HCT116 (cell line): ENCODE data around the gene GRK6. TPM values are rescaled to one million over a fixed set of nuclear protein-coding genes. Genes with fewer than 3 reads are reported as not detected.

Experiments
- ATAC-seq: fragments of 200-7000 bp; cut with Tn5 transposase; 2 replicates; pipeline ENCODE4 v1.9.1; 2020; ENCODE audit warnings: mild to moderate bottlenecking, moderate library complexity
- BruUV-seq: library from RNA; stranded (reverse); fragments of 400-500 nt; replicated peaks from 2 replicates; lab custom pipeline; 2021; lab: Mats Ljungman, UMichigan
- CTCF ChIA-PET: fragments of 300-600 bp; sonication (Branson Sonifier 250); formaldehyde crosslinking; loops from one replicate; lab custom pipeline; 2021; ENCODE audit warnings: antibody characterized with exemption; lab: Charles Lee
- POLR2A ChIA-PET: fragments of 300-600, 350-600 bp; sonication (Branson Sonifier 250); formaldehyde crosslinking; loops from one replicate; lab custom pipeline; 2021; ENCODE audit warnings: antibody characterized with exemption; lab: Charles Lee
- RAD21 ChIA-PET, 2 experiments: fragments of 300-600 bp; sonication (Branson Sonifier 250); formaldehyde crosslinking; loops; one replicate each; lab custom pipeline; 2023; ENCODE audit warnings: low total read pairs in 2 of 2; ENCODE audit not compliant: uncharacterized antibody in 2 of 2, unreplicated experiment in 2 of 2, low non-redundant PET in 1 of 2; lab: Charles Lee
- DNase-seq: peaks from one replicate; pipeline ENCODE4 v3.0.0-alpha.2; 2010; ENCODE audit warnings: low read depth, low spot score
- H2AFZ ChIP-seq: fragments of 200-600 bp; shearing (Covaris generic), sonication (generic); 2 replicates; pipeline ENCODE4 v1.6.1; 2017; ENCODE audit warnings: low read depth, mixed run types, mixed read lengths, antibody characterized with exemption, low read length; ENCODE audit not compliant: poor library complexity, severe bottlenecking
- H3K27ac ChIP-seq: 2 replicates; pipeline ENCODE4 v1.5.1; 2012; ENCODE audit warnings: low read depth, low read length
- H3K27me3 ChIP-seq: fragments of 200-600 bp; sonication (generic); 2 replicates; pipeline ENCODE4 v1.6.1; 2016; ENCODE audit warnings: mixed run types, low read length, mixed read lengths; ENCODE audit not compliant: insufficient read depth
- H3K36me3 ChIP-seq, 2 experiments: fragments of 200-500 bp in 1 of 2; fragments of 200-600 bp in 1 of 2; sonication (Bioruptor generic) in 1 of 2; sonication (generic) in 1 of 2; 2 replicates each; pipeline versions ENCODE4 v1.5.1 to v1.6.1; 2014 to 2016; ENCODE audit warnings: low read length in 2 of 2, inconsistent platforms in 1 of 2, mixed read lengths in 1 of 2, mixed run types in 1 of 2; ENCODE audit not compliant: insufficient read depth in 2 of 2, control insufficient read depth in 1 of 2
- H3K4me1 ChIP-seq, 2 experiments: fragments of 200-600 bp in 1 of 2; sonication (generic) in 1 of 2; 2 replicates each; pipeline versions ENCODE4 v1.5.1 to v1.6.1; 2012 to 2017; ENCODE audit warnings: low read length in 2 of 2, inconsistent platforms in 1 of 2, mild to moderate bottlenecking in 1 of 2, mixed read lengths in 1 of 2, mixed run types in 1 of 2, moderate library complexity in 1 of 2; ENCODE audit not compliant: insufficient read depth in 2 of 2, control insufficient read depth in 1 of 2
- H3K4me2 ChIP-seq: fragments of 200-600 bp; sonication (generic); 2 replicates; pipeline ENCODE4 v1.6.1; 2017; ENCODE audit warnings: mixed run types, low read length, mixed read lengths
- H3K4me3 ChIP-seq, 2 experiments: fragments of 200-600 bp in 1 of 2; sonication (generic) in 1 of 2; replicated peaks in 1 of 2; 2 replicates each; pipeline ENCODE4 v1.5.1; 2011 to 2016; ENCODE audit warnings: low read length in 2 of 2, control low read depth in 1 of 2, low read depth in 1 of 2, mild to moderate bottlenecking in 1 of 2, mixed read lengths in 1 of 2, mixed run types in 1 of 2
- H3K79me2 ChIP-seq: fragments of 200-600 bp; sonication (generic); 2 replicates; pipeline ENCODE4 v1.6.1; 2017; ENCODE audit warnings: mild to moderate bottlenecking, mixed run types, low read length, moderate library complexity, mixed read lengths; ENCODE audit not compliant: insufficient read depth
- H3K9ac ChIP-seq: fragments of 200-600 bp; sonication (generic); 2 replicates; pipeline ENCODE4 v1.6.1; 2016; ENCODE audit warnings: low read length, mixed read lengths
- H3K9me2 ChIP-seq: fragments of 200-600 bp; sonication (generic), shearing (Covaris generic); 2 replicates; pipeline ENCODE4 v1.6.1; 2017; ENCODE audit warnings: mixed run types, mild to moderate bottlenecking, moderate library complexity; ENCODE audit not compliant: insufficient read depth
- H3K9me3 ChIP-seq, 2 experiments: fragments of 200-500 bp in 1 of 2; fragments of 200-600 bp in 1 of 2; sonication (Bioruptor generic) in 1 of 2; sonication (generic) in 1 of 2; 2 replicates each; pipeline ENCODE4 v1.6.1; 2014 to 2017; ENCODE audit warnings: low read length in 2 of 2, mixed read lengths in 2 of 2, inconsistent platforms in 1 of 2, low read depth in 1 of 2, mild to moderate bottlenecking in 1 of 2, mixed run types in 1 of 2, moderate library complexity in 1 of 2; ENCODE audit not compliant: control insufficient read depth in 1 of 2, insufficient read depth in 1 of 2
- H4K20me1 ChIP-seq: fragments of 200-600 bp; sonication (generic), shearing (Covaris generic); 2 replicates; pipeline ENCODE4 v1.6.1; 2017; ENCODE audit warnings: mixed run types, mild to moderate bottlenecking, moderate library complexity; ENCODE audit not compliant: insufficient read depth
- POLR2A ChIP-seq: IDR thresholded peaks from 2 replicates; pipeline ENCODE4 v1.7.0; 2011; ENCODE audit warnings: borderline replicate concordance; ENCODE audit not compliant: insufficient read depth, insufficient read length; ENCODE audit errors: extremely low read depth
- POLR2AphosphoS5 ChIP-seq: IDR thresholded peaks from 2 replicates; pipeline ENCODE4 v1.6.1; 2011; ENCODE audit warnings: mild to moderate bottlenecking, low read depth, low read length, moderate library complexity
- REST ChIP-seq: IDR thresholded peaks from 2 replicates; pipeline ENCODE4 v1.6.1; 2012; ENCODE audit warnings: low read depth
- SIN3A ChIP-seq: IDR thresholded peaks from 2 replicates; pipeline ENCODE4 v1.6.1; 2012; ENCODE audit warnings: low read depth
- intact Hi-C: fragments of 100-400 bp; cut with micrococcal nuclease; formaldehyde crosslinking; loops from 2 replicates; pipeline ENCODE4 v1.10.0; 2022
- total RNA-seq: library from RNA; stranded (reverse); gene quantifications from one replicate; pipeline ENCODE4 v1.2.1, GENCODE V29; 2021; ENCODE audit not compliant: unreplicated experiment
- TF ChIP-seq, protein P1 (sequence below): IDR thresholded peaks from 2 replicates; pipeline ENCODE4 v1.6.1; 2011; ENCODE audit warnings: mild to moderate bottlenecking, low read length, moderate library complexity; ENCODE audit not compliant: insufficient replicate concordance; ENCODE audit errors: extremely low read depth
- TF ChIP-seq, protein P2 (sequence below), 3 experiments: fragments of 200-600 bp in 1 of 3; sonication (generic) in 1 of 3; IDR thresholded peaks in 2 of 3; conservative IDR thresholded peaks in 1 of 3; 2 replicates each; pipeline ENCODE4 v1.5.1; 2012 to 2017; ENCODE audit warnings: low read depth in 2 of 3, low read length in 2 of 3, antibody characterized with exemption in 1 of 3, borderline replicate concordance in 1 of 3, control low read depth in 1 of 3, mild to moderate bottlenecking in 1 of 3, mixed read lengths in 1 of 3, mixed run types in 1 of 3, moderate library complexity in 1 of 3; ENCODE audit not compliant: insufficient read depth in 1 of 3

Gene GRK6
- total RNA-seq, 1 experiment from 2014 or later = 89.3 TPM

- POLR2A ChIA-PET = no interaction called here
- no peak overlapping the region for H3K4me3 ChIP-seq
- intact Hi-C loops = no loop called here
- DNase-seq (no peak), ATAC-seq (no peak)
- H3K36me3 ChIP-seq = peaks cover 12 to 24% of the 10 kb centered on the region in 2 experiments; a peak in 3 of 4 replicates
- H3K4me1 ChIP-seq = peaks cover 15 to 28% of the 10 kb centered on the region in 2 experiments
- peak overlapping the region; percentile 100 for H3K4me2 ChIP-seq
- H3K79me2 ChIP-seq = peaks cover 39% of the 10 kb centered on the region
- RAD21 ChIA-PET = interaction anchor here in 1 of 2 experiments (0.7 kb wide), 1 partner anchor 34 kb away, joined by 3 read pairs; no protein-coding TSS in a partner anchor
- no peak overlapping the region for H2AFZ ChIP-seq
- no TSS peak for BruUV-seq
- TF ChIP-seq POLR2AphosphoS5 (no peak), REST (no peak), SIN3A (no peak), POLR2A (no peak)
- TF ChIP-seq, protein P1, sequence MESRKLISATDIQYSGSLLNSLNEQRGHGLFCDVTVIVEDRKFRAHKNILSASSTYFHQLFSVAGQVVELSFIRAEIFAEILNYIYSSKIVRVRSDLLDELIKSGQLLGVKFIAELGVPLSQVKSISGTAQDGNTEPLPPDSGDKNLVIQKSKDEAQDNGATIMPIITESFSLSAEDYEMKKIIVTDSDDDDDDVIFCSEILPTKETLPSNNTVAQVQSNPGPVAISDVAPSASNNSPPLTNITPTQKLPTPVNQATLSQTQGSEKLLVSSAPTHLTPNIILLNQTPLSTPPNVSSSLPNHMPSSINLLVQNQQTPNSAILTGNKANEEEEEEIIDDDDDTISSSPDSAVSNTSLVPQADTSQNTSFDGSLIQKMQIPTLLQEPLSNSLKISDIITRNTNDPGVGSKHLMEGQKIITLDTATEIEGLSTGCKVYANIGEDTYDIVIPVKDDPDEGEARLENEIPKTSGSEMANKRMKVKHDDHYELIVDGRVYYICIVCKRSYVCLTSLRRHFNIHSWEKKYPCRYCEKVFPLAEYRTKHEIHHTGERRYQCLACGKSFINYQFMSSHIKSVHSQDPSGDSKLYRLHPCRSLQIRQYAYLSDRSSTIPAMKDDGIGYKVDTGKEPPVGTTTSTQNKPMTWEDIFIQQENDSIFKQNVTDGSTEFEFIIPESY = no peak
- TF ChIP-seq, protein P2, sequence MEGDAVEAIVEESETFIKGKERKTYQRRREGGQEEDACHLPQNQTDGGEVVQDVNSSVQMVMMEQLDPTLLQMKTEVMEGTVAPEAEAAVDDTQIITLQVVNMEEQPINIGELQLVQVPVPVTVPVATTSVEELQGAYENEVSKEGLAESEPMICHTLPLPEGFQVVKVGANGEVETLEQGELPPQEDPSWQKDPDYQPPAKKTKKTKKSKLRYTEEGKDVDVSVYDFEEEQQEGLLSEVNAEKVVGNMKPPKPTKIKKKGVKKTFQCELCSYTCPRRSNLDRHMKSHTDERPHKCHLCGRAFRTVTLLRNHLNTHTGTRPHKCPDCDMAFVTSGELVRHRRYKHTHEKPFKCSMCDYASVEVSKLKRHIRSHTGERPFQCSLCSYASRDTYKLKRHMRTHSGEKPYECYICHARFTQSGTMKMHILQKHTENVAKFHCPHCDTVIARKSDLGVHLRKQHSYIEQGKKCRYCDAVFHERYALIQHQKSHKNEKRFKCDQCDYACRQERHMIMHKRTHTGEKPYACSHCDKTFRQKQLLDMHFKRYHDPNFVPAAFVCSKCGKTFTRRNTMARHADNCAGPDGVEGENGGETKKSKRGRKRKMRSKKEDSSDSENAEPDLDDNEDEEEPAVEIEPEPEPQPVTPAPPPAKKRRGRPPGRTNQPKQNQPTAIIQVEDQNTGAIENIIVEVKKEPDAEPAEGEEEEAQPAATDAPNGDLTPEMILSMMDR (IDR thresholded peaks at IDR 0.05 in 2 of 3, conservative IDR thresholded peaks at IDR 0.05 in 1 of 3; ENCODE audit: borderline replicate concordance in 1 of 3, insufficient read depth in 1 of 3, low read depth in 2 of 3, low read length in 2 of 3) = no peak
- peak overlapping the region; percentile 25; the same call in 1 of the 2 replicates for H3K27ac ChIP-seq
- H3K27me3 ChIP-seq = no peaks in the 10 kb centered on the region
- H4K20me1 ChIP-seq = no peaks in the 10 kb centered on the region
- H3K9ac ChIP-seq = no peak overlapping the region
- H3K9me2 ChIP-seq = no peaks in the 10 kb centered on the region
- no peaks in the 10 kb centered on the region for H3K9me3 ChIP-seq
- CTCF ChIA-PET = no interaction called here
Measured at GRCh38 chr5:177428574-177429217, 2.2 kb downstream of the GRK6 start.
